ENCODE data around the gene GAS7. TPM values are rescaled to one million over a fixed set of nuclear protein-coding genes. Genes with fewer than 3 reads are reported as not detected.

GAS7 gene
- total and polyA plus RNA-seq, 2 donors (not counting 1 experiment from before 2014, with no cell fraction given): 3.4 to 13.6 TPM

- 16% methylated on average over 7 of the region's 8 CpGs for WGBS (ENCODE audit: insufficient coverage)
- peak overlapping the region in 1 of 2 donors; percentile 48 for H3K27ac ChIP-seq (ENCODE audit: low read length in 2 of 2)
- POLR2A ChIA-PET: no interaction called here
- Mint-ChIP-seq H3K9me3 (ENCODE audit: insufficient read depth) (no peaks in the 10 kb centered on the region), H3K27ac (peak overlapping the region; percentile 42), H3K27me3 (no peaks in the 10 kb centered on the region), H3K4me1 (peaks cover 34% of the 10 kb centered on the region), H3K4me3 (peak overlapping the region; percentile 71)
- DNase-seq: peak; percentile 14
- intact Hi-C loops (cut with micrococcal nuclease): no loop called here
- H3K9me3 ChIP-seq (ENCODE audit: control extremely low read depth in 1 of 3, control insufficient read depth in 2 of 3, insufficient read depth in 1 of 3, low read length in 2 of 3): peaks cover 0 to 2% (median 0%) of the 10 kb centered on the region in 3 donors
- no peaks in the 10 kb centered on the region for H3K36me3 ChIP-seq (replicated peaks in 1 of 2; ENCODE audit: control extremely low read depth in 1 of 2, control insufficient read depth in 1 of 2, extremely low read depth in 1 of 2, insufficient read depth in 2 of 2, low read length in 1 of 2)
- no peaks in the 10 kb centered on the region for H3K27me3 ChIP-seq (replicated peaks in 1 of 4; ENCODE audit: control extremely low read depth in 1 of 4, control insufficient read depth in 3 of 4, insufficient read depth in 4 of 4, low read length in 3 of 4)
- CTCF ChIA-PET: interaction anchor here (0.8 to 1.6 kb wide), 4 partner anchors 10 to 56 kb away, joined by 3 to 7 read pairs (median 4); no protein-coding TSS in a partner anchor
- H4K20me1 ChIP-seq (ENCODE audit: control insufficient read depth, insufficient read depth, low read length, poor library complexity, severe bottlenecking): no peaks in the 10 kb centered on the region
- H3K4me2 ChIP-seq (replicated peaks; ENCODE audit: low read depth, low read length, poor library complexity, severe bottlenecking): peak overlapping the region; percentile 70
- peak overlapping the region in 1 of 5 experiments; percentile 44 for H3K4me3 ChIP-seq (ENCODE audit: control extremely low read depth in 1 of 5, extremely low read depth in 1 of 5, insufficient read depth in 1 of 5, low read depth in 2 of 5, low read length in 4 of 5)
- no peaks in the 10 kb centered on the region for H3K79me2 ChIP-seq (ENCODE audit: control insufficient read depth, insufficient read depth, low read length)
- peak overlapping the region; percentile 56 for H2AFZ ChIP-seq (ENCODE audit: insufficient read depth, low read depth, low read length, poor library complexity, severe bottlenecking)
- ATAC-seq (ENCODE audit: low read depth): no peak
- peaks cover 23 to 33% of the 10 kb centered on the region in 2 donors for H3K4me1 ChIP-seq (ENCODE audit: control insufficient read depth in 2 of 2, insufficient read depth in 2 of 2, low read length in 2 of 2)
- TF ChIP-seq CTCF (IDR thresholded peaks at IDR 0.05) (no peak), EZH2 (IDR thresholded peaks at IDR 0.05; ENCODE audit: borderline replicate concordance, insufficient read depth, low read depth, low read length, poor library complexity, severe bottlenecking) (no peak)
- H3K9ac ChIP-seq (ENCODE audit: low read length): no peak overlapping the region
Observed at GRCh38 chr17:10171122-10171571, 27.3 kb downstream of the GAS7 start.

GRCh38 chr17:10170233-10170632, 28.2 kb downstream of the GAS7 start:
- Histone ChIP-seq H3K27ac (ENCODE audit: low read length in 2 of 2) (no peak overlapping the region), H2AFZ (ENCODE audit: insufficient read depth, low read depth, low read length, poor library complexity, severe bottlenecking) (no peak overlapping the region), H3K9ac (ENCODE audit: low read length) (no peak overlapping the region), H3K4me1 (ENCODE audit: control insufficient read depth in 2 of 2, insufficient read depth in 2 of 2, low read length in 2 of 2) (peaks cover 28 to 37% of the 10 kb centered on the region in 2 donors), H4K20me1 (ENCODE audit: control insufficient read depth, insufficient read depth, low read length, poor library complexity, severe bottlenecking) (no peaks in the 10 kb centered on the region), H3K4me2 (replicated peaks; ENCODE audit: low read depth, low read length, poor library complexity, severe bottlenecking) (no peak overlapping the region), H3K36me3 (replicated peaks in 1 of 2; ENCODE audit: control extremely low read depth in 1 of 2, control insufficient read depth in 1 of 2, extremely low read depth in 1 of 2, insufficient read depth in 2 of 2, low read length in 1 of 2) (no peaks in the 10 kb centered on the region), H3K79me2 (ENCODE audit: control insufficient read depth, insufficient read depth, low read length) (no peaks in the 10 kb centered on the region), H3K9me3 (ENCODE audit: control extremely low read depth in 1 of 3, control insufficient read depth in 2 of 3, insufficient read depth in 1 of 3, low read length in 2 of 3) (peaks cover 0 to 2% (median 0%) of the 10 kb centered on the region in 3 donors), H3K4me3 (ENCODE audit: control extremely low read depth in 1 of 5, extremely low read depth in 1 of 5, insufficient read depth in 1 of 5, low read depth in 2 of 5, low read length in 4 of 5) (no peak overlapping the region), H3K27me3 (replicated peaks in 1 of 4; ENCODE audit: control extremely low read depth in 1 of 4, control insufficient read depth in 3 of 4, insufficient read depth in 4 of 4, low read length in 3 of 4) (no peaks in the 10 kb centered on the region)
- H3K27ac Mint-ChIP-seq: peak overlapping the region; percentile 10
- peaks cover 39% of the 10 kb centered on the region for H3K4me1 Mint-ChIP-seq
- no peaks in the 10 kb centered on the region for H3K9me3 Mint-ChIP-seq (ENCODE audit: insufficient read depth)
- ChIA-PET POLR2A (no interaction called here), CTCF (interaction anchor here (1.5 kb wide), 1 partner anchor 50 kb away, joined by 4 read pairs; no protein-coding TSS in a partner anchor)
- ATAC-seq (ENCODE audit: low read depth) (no peak), DNase-seq (no peak)
- H3K27me3 Mint-ChIP-seq: no peaks in the 10 kb centered on the region
- WGBS (ENCODE audit: insufficient coverage): 86% methylated on average over 3 of the region's 3 CpGs
- TF ChIP-seq EZH2 (IDR thresholded peaks at IDR 0.05; ENCODE audit: borderline replicate concordance, insufficient read depth, low read depth, low read length, poor library complexity, severe bottlenecking) (no peak), CTCF (IDR thresholded peaks at IDR 0.05) (no peak)
- intact Hi-C loops (cut with micrococcal nuclease): no loop called here
- no peak overlapping the region for H3K4me3 Mint-ChIP-seq

Measured in B cell (primary cell).